Fibroblast of skin of left quadriceps (primary cell): Measurements from ENCODE around the gene PTPRN2.

ENCODE experiments used
- DNase-seq, 2 experiments: peaks; one replicate each; pipeline ENCODE4 v3.0.0-alpha.2; 2013; ENCODE audit warnings: low read depth in 2 of 2

PTPRN2 gene

DNA sequence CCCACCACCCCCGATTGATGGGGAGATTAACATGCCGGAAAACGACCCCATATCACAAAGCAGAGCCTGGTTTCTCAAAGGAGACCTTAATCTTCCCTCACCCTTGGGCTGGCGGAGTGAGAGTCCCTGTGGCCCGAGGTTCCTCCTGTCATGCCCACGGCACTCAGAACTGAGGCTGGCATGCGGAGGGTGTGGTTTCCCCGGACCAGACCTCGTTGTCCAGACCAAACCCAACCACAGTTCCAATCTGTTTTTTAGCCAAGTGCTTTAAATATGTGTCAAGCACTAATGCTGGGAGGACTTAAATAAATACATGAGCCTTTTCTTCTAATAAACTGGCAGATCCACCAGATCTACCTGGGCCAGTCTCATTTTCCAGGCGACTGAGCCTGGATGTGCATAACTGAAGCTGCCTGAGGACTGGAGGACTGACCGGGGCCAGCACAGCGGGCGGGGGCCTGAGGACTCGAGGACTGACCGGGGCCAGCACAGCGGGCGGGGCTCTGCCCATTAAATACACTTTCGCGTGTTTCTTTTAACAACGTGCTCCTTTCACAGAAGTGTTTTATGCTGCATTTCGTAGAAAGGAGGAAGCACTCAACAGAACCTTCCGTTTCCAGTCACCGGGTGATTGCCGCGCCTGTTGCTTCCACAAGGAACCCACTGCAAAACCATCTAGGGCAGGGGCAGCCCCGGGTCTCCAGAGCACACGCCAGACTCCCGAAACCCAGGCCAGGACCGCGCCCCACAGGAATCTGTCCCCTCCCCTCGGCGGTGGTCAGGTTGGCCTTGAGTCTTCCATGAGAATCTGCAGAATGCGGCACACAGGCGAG is 334.6 kb downstream of the PTPRN2 start:
- DNase-seq, result no peak

DNA sequence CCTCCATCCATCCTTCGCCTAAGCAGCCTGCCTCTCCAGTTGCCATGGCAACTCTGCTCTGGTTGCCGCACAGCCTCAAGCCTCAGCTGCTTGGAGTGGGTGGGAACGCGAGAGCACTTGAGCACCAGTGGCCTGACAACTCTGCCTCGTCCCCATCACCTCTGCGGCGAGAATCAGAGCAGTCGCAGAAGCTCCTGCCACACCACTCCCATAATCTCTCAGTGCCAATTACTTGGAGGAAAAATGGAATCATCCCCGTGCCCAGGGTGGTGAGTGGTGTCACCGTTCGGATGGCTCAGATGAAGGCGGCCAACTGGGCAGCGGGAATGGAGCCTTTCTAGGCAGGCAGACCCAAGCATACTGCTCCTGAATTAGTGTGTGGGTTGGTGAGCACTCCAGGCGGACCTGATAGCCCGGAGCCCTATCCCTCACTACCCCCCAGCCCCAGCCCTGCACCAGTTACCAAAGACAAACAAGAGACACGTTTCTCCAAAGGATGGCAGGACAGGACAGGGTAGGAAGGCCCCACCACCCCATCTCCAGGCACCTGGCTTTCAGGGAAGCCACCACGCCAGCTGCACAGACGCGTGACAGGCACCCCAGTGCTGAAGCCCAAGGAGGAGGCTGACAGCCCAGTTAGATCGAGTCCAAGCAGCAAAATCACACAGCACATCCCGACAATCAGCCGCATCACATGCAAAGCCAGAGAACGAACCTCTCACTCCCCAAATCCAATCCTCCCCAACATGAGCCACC is 335.4 kb downstream of the PTPRN2 start:
- no peak for DNase-seq

DNA sequence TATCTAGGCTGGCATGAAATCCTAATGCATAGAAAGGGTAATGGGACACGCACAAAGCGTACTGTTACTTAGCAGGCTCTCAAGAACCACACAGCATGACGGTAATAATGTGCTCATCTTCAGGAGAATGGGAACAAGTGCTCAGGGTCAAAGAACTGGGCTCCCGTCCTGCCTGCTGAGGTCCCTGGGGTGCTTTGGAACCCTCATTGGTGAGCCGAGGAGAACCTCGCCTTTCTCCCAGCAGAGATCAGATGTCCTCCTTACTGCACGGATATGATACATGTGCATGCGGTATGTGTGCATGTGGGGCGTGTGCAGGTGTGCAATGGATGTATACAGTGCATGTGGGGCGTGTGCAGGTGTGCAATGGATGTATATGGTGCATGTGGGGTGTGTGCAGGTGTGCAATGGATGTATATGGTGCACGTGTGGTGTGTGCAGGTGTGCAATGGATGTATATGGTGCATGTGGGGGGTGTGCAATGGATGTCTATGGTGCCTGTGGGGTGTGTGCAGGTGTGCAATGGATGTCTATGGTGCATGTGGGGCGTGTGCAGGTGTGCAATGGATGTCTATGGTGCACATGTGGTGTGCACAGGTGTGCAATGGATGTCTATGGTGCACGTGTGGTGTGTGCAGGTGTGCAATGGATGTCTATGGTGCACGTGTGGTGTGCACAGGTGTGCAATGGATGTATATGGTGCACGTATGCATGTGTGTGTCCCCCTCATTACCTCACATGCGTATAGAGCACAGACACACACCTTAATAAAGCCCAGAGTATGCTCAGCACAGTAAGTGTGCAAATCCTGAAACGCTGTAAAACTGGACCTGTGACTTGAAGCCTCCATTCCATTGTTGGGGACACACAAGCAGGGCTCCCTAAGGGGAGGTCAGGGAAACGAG is 336.3 kb downstream of the PTPRN2 start:
- DNase-seq, result no peak

DNA sequence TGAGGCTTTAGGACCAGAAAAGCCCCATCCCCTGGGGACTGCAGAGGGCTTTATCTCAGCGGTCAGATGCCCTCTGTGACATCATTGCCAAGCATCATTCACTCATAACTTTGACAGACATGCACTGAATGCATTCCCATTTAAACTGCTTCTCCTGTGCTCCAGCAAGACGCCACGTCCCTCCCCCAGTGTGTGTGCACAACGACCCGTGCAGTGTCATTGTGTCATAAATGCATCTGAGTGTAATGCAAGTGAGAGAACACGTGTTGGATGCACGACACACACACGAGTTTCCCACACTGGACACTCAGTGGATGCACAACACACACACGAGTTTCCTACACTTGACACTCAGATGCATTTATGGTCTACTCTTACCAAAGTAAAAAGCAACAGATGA is 337.9 kb downstream of the PTPRN2 start:
- DNase-seq, result no peak

DNA sequence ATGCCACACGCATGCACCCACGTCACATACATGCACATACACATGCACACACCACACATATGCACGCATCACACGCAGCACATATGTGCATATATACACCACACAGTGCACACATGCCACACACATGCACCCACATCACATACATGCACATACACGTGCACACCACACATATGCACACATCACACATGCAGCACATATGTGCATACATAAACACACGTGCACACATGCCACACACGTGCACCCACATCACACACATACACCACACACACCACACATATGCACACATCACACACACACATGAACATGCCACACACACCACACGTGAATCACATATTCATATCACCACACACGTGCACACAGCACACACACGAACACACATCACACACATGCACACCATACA is 338.8 kb downstream of the PTPRN2 start:
- no peak for DNase-seq

DNA sequence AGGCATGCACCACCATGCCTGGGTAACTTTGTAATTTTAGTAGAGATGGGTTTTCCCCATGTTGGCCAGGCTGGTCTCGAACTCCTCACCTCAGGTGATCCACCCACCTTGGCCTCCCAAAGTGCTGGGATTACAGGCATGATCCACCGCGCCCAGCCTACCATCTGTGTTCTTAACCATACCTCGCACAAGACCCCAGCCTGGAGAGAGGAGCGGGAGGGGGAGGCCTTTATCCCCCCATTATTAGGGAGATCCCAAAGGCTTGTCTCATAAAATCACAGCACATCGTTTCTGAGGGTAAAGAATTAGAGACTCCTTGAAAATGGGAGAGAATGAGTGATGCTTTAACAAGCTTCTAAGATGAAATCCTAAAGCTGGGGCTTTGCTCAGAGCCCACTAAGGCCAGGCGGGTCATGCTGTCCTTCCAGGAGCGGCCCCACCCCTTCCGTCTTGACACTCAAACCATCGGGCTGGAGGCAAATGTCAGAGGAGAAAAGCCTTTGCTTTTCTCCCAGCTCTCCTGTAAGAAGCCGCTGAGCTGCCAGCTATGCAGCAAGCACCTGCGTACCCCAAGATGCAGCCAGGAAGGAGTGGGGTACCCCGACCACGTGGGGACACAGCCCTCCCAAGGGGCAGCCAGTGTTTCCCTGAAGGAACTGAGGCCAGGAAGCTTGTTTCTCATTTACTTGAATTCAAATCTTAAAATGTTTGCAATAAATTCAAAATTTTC is 339.7 kb downstream of the PTPRN2 start:
- no peak for DNase-seq

DNA sequence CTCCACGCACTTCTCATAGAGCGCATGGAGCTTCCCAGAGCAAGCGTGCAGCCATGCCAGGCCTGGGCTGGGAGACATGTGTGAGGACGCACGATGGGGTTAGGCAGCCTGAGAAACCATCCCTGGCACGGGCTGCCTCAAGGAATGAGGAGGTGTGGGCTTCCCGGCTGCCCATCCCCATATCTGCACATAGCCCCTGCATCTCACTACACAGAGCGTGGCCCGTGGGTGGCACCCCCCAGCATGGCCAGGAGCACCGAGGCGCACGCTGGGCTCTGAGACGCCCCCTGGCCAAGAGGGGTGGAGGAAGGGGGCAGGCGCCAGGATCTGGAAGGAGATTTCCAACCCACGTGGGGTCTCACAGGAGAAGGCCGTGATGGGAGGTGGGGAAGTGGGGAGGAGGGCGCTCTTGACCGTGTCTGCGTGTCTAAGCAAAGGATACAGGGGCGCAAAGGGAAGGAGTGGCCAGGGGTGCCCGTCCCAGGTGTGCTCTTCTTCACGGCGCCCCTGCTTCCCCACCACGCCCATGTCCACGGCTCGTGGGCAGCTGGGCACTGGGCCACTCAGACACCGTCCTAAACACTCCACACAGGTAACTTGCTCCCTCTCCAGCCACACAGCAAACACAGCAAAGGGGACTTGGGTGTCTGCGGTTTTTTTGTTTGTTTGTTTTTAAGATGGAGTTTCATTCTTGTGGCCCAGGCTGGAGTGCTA is 340.5 kb downstream of the PTPRN2 start:
- DNase-seq, result no peak

DNA sequence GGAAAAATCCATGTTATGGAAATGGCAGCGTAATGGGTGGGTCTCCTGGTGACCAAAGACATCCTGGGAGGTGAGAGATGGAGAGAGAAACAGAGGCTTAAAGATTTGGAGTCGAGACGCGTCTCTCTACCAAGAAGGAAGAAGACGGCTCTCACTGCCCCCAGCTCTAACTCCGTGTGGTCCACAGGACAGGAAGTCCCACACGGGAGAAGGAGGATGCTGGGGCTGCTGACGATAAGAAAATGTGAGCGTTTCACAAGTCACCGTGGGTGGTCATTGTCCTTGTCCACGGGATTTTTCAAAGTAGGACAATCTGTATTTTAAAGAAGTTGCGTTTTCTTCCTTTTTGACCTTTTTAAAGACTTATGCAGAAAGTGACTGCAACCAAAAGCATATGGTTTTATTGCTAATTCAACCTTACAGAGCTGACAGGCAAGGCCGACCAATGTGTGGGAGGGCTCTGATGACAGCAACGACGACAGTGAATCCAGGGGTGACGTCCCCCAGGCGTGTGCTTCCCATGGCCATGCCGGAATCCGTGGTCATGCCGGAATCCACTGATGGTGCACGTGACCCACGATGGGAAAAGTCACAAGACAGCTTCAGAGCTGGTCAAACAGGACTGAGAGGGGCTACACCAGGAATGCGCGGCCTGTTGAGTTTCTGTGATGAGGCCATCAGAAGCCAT is 341.2 kb downstream of the PTPRN2 start:
- no peak for DNase-seq

DNA sequence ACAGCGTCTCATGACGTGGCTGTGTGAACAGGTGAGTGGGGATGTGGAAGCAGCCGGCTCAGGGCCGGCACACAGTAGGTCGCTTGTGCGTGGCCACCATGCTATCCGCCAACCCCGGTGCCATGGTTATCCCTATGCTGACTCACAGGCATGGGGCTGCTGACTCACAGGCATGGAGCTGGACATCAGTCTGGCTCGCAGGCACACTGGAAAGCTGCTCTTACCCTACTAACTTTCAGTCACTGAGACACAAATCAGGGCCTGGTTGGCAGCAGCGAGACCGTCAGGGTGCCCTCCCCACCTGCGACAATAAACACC is 341.9 kb downstream of the PTPRN2 start:
- no peak for DNase-seq

DNA sequence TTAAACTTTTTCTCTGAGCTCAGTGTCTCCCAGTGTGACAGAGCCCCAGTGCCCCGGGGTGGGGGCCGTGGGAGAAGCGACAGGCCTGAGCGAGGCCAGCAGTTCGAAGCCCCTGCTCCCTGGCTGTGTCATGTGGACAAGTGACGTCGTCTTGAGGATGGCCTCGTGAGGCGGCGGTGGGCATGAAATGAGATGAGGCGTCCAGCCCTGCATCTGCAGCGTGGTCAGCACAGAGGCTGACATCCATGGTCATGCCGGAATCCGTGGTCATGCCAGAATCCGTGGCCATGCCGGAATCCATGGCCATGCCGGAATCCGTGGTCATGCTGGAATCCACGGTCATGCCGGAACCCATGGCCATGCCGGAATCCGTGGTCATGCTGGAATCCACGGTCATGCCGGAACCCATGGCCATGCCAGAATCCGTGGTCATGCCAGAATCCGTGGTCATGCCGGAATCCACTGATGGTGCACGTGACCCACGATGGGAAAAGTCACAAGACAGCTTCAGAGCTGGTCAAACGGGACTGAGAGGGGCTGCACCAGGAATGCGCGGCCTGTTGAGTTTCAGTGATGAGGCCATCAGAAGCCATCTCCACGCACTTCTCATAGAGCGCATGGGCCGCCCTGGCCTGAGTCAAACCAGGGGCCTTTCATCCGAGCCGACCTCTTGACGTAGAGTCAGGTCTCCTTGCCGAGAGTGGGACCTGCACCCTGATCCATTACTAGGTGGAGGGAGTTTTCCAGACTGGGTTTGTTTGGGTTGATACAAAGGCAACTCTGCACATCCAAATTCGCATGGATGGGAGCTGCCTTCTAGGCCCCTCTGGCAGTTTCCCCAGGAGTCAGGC is 342.5 kb downstream of the PTPRN2 start:
- no peak for DNase-seq

DNA sequence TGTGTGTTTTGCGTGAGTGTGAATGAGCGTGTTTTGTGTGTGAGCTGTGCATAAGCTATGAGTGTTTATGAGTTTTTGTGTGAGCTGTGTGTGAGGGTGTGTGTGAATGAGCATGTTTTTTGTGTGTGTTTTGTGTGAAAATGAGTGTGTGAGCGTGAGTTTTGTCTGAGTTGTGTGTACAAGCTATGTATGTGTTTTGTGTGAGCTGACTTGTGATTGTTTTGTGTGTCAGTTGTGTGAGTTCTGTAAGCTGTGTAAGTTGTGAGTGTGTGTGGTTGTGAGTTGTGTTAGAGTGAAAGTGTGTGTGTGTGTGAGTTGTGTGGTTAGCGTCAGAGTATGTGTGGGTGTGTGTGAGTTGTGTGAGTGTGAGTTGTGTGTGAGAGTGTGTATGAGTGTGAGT is 343.2 kb downstream of the PTPRN2 start:
- no peak for DNase-seq

DNA sequence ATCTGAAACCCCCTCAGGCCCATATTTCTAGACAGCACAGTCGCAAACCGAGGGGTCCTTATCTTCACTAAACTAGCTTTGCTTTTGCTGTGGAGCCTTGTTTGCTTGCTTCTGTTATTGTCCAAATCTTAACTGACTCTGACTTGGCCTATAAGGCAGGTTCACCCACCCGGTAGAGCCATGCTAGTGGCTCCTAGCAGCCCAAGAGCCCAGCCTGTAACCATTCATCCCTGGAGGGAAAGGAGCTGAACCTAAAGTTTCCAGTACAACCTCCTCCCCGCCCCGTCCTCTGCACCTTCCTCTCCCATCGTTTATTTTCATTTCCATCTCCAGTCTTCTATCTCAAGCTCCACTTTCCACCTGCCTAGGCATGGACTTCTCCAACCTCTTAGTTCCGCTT is 345.7 kb downstream of the PTPRN2 start:
- no peak for DNase-seq

DNA sequence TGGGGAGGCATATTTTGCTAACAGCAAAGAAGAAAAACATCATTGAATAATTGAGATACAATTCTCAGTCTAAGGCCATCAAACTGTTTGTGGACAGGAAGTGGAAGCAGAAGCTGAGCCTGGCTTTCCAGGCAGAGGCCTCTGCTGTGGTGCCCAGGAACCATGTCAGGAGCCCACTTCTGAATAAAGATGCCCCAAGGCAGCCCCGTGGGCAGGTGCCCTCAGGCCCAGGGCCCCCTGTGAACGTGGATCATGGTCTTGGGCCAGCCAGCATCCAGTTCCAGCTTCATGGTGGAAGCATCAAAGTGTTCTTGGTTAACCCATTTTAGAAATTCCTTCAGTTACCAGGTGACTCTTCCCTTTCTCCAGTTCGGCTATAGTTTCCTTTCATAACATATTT is 346.8 kb downstream of the PTPRN2 start:
- DNase-seq, result no peak

DNA sequence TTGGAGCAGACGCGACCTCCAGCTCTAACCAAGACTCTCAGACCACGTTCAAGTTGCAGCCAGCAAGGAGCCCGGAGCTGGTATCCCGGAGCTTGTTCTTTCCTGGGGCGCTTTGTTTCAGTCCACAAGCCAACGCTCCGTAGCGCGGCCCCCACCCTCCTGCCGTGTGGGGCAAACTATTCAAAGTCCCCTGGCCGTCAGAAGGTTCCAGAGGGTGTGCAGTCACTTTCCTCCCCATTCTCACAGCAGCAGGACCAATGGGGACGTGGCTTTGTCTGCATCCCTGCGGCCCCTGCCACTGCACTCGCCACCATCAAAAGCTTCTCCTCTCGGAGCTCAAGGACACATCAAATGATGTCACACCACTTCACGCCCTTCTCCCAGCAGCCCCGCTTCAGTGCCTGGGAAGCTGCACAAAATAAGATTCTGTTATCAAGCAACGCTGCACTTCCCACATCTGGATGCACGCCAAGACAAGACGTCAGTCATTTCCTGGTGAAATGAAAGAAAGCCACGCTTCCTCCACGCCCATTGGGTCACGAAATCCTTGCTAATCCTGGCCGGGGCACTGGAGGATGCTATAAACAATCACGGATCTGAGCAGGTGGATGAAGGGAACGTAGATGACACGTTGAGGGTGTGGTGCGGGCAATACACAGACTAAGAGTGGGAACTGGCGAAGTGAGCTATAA is 348.2 kb downstream of the PTPRN2 start:
- no peak for DNase-seq

DNA sequence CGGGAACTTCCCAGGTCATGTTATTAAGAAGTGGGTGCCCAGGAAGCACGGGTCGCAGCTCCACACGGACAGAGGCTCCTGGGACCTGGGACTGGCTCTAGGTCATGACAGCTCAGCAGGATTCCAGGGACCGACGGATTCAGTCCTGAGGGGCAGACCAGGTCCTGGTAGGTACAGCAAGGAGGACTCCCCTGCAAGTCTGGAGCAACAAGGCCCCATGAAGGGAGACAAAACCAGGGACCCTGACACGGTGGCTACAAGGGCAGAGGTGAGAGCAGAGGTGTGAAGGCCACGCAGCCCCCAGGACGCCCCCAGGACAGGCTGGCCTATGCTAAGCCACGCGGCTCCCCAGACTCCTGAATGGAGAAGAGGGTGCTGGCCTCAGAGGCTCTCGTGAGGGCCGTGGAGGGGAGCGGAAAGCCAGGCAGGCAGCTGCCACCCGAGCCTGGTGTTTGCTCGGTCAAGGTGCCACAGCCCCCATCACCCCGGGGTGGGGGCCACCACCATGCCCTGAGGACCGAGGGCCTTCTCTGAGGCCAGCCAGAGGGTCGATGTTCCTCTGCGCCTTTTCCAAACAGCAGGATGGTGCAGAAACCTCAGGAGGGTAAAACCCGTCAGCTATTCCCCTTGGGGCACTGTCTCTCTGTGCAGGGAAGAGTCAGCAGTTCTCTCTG is 348.9 kb downstream of the PTPRN2 start:
- no peak for DNase-seq

DNA sequence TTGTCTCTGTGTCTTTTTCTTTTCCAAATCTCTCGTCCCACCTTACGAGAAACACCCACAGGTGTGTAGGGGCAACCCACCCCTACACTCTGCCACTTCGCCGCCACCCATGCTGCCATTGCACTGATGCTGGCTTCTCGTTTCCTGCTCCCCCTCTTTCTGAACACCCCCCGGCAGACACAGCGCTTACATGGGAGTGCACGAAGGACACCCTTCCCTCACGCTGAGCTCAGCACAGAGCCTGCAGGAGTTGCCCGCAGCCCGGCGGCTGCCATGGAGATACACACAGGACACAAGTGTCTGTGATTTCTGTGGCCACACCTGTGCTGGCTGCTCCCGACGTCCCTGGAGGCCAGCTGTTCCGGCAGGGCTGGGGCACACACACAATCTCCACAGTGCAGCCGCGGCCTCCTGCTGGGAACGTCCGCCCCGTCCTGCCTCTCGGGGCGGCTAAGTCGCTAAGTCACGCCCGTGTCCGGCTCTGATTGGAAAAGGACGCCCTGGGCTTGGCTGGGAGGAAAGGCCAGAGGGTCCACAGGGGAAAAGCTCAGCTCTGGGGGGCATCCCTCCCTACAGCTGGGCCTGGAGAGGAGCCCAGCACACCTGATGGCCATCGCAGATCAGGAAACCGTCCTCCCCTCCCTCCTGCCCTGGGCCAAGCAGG is 349.8 kb downstream of the PTPRN2 start:
- DNase-seq, result no peak

DNA sequence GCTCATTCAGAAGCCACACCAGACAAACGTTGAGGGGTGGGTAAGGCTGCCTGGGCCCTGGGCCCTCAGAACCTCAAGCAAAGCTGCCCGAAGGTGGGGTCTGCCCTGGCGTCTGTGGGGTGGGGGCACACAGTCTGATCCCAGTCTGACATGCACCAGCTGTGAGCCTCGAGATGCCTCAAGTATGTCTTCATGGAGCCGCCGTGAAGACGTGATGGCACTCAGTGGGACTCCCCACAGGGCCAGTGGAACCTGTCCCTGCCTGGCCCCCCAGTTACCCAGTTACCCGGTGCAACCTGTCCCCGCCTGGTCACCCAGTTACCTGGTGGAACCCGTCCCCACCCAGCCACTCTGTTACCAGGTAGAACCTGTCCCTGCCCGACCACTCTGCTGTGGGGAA is 351.2 kb downstream of the PTPRN2 start:
- DNase-seq, result no peak

DNA sequence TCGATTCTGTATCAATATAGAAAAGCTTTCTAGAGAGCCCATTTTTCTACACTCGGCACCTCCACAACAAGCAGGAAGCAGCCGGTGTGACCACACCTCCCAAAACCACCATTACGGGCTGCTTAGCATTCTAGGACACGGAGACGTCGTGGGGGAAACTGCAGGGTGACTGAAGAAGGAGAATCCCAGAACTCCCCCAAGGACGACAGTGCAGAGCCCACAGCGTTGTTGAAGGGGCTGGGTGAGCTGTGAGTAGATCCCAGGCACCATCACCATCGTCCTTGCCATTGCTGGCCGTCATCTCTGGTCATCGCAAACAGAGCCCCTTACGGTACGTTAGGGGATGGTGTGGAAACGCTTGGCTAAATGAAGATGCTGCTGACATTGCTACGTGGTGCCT is 351.8 kb downstream of the PTPRN2 start:
- no peak for DNase-seq
